HG03460 (cell line): ENCODE measurements around the gene MAGED1.
"Not testable (repeated sequence)": the region's sequence is repeated elsewhere in the genome, so short reads cannot be mapped to it uniquely, and the experiment has no call there.

Source experiments
- ATAC-seq: cut with Tn5 transposase; IDR thresholded peaks from one replicate; pipeline ENCODE4 v1.9.1; 2021; ENCODE audit not compliant: unreplicated experiment

Gene MAGED1

DNA sequence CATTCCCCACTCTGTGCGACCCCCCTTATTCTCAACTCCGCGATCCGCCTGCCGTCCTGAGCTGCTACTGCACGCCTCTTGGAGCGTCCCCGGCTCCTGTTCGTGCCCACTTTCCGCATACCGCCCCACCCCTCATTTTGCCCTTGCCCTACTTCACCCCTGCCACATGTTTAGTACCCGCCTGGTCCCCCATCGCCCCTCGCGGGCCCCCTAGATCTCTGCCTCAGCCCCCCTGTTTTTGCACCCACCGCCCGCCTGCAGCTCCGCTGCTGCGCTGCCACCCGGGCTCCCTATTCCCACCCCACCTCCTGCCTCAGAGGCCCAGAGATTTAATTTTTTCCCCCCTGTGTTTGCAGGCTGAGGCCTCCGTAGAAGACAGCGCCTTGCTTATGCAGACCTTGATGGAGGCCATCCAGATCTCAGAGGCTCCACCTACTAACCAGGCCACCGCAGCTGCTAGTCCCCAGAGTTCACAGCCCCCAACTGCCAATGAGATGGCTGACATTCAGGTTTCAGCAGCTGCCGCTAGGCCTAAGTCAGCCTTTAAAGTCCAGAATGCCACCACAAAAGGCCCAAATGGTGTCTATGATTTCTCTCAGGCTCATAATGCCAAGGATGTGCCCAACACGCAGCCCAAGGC, 1.4 kb downstream of the MAGED1 start:
- ATAC-seq, result peak; percentile 57

DNA sequence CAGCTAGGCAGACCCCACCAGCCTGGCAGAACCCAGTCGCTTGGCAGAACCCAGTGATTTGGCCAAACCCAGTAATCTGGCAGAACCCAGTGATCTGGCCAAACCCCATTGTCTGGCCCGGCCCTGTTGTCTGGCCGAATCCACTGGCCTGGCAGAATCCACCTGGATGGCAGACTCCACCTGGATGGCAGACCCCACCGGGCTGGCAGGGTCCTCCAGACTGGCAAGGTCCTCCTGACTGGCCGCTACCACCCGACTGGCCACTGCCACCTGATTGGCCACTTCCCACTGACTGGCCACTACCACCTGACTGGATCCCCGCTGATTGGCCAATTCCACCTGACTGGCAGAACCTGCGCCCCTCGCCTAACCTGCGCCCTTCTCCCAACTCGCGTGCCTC, 3.2 kb downstream of the MAGED1 start:
- no peak for ATAC-seq

DNA sequence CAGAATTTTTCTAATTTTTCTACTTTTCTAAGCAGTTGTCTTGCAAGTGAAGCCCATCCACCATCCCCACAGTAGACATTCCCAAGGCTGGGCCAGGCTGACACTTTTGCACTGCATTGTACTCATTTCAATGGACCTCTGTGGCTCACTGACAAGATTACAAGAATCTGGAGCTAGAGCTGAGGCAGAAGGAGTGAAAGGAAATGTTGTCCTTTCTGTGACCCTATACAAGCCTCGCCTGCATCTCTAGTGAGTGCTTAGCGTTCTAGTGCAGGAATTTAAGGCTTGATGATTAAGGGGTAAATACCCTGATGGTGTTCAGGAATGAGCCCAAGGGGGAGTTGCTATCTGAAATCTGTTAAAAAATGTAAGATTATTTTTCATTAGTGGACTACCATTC, 6.3 kb downstream of the MAGED1 start:
- ATAC-seq, result no peak

DNA sequence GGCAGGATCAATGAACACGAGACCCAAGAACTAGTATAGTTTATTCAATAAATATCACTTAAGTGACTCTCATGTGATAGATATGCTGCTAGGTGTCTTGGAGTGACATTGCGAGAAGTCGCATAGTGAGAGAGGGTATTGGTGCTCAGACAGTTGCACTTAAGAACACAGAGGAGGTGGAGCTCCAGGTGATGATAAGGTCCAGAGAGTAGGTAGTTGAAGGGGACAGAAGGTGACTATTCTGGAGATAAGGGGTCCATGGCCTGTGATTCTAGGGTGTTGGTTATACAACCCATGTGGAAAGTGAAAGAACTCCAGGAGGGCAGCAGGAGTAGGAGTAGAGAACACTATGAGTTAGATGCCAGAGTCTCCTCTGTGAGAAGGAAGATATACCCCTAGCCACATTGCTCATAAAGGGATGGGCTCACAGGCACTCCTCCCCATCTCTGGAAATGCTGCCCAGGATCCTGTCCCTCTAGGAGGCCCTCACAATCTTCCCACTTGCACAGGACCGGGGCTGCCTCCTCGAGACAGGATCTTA, 9.2 kb downstream of the MAGED1 start:
- ATAC-seq, result no peak

DNA sequence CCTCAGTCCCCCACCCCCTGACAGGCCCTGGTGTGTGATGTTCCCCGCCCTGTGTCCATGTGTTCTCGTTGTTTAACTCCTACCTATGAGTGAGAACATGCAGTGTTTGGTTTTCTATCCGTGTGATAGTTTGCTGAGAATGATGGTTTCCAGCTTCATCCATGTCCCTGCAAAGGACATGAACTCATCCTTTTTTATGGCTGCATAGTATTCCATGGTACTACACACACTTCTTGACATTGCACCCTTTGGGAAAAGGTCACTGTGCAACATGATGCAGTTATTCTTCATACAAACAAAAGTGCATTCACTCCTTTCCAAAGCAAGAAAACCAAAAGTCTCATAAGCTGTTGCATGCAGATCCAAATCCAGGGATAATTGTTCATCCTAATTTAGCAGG, 11.7 kb downstream of the MAGED1 start:
- not testable (repeated sequence) for ATAC-seq

DNA sequence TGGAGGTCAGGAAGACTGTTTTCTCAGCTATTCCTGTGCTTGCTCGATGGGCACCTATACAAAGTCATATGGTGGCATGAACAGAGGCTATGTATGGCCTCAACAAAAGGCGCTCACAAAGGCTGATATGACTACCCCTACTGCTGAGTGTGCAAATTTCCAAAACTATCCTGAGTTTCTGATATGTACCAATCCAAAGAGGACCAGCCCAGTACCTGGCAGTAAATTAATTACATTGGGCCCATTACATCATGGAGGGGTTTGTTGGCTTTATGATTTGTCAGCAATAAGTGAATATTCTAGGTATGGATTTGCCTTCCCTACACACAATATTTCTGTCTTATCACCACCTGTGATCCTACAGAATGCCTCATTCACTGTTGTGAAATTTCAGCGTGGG, 12.3 kb downstream of the MAGED1 start:
- ATAC-seq, result no peak

DNA sequence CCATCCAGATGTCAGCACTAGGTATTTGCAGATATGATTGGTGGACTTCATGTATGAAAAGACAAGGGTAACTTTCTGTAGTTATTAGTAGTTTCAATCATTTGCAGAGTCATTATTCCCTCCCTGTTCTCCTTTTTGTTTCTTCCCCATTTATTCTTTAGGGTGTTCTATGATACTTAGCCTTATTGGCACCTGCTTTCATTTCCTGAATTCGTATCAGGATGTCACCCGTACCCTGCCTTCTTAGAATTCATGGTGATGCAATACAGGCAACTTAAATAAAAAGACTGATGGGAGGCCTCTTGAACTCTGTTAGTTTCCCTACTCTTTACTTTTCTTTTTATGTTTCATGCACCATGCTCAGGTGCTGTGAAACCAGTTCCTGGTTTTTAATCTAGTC, 24.2 kb downstream of the MAGED1 start:
- no peak for ATAC-seq

DNA sequence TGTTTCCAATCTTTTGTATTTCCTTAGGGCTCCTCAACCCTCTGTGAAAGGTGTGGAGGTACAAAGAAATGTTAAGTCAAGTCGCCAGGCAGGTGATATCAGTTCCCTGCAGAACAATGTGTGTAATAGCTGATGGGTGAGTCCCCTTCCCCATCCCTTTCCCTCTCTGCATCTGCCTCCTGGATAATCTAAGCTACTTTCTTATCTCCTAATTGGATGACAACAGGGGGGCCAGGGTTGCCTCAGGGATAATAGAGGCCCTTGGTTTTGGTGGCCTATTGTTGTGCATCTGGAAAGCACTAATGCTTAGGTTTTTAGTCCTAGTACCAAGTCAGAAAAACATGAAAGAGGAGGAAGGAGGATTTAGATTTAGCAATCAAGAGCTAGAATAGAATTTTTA, 29.1 kb downstream of the MAGED1 start:
- no peak for ATAC-seq

DNA sequence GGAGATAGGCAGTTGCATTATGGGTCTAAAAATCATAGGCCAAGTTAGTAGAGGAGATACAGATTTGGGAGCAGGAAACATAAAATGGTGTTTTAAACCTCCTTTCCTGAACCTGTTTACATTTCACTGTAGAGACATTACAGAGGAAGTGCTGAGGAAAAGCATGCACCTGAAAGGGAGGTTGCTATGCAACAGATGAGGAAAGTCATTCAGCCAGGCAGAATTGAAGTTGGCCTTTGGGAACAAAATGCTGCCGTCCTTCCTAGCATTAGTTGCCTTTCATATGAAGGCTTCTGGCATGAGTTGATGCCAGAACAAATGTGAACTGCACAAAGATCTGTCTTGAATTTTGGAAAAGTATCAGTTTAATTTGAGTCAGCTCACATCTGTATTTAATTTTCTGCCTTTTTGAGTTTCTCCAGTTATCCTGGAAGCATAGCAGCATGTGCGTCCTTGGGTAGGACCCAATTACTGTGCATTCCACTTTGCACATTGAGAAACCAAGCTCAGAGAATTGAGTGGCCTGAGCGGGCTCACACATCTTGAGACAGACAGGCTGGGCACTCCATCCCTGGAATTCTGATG, 38.2 kb downstream of the MAGED1 start:
- no peak for ATAC-seq
